GM10266 (cell line): Measurements from ENCODE around the gene HSFX4.

ENCODE experiments used
- DNase-seq: peaks from one replicate; pipeline ENCODE4 v3.0.0; 2012; ENCODE audit errors: extremely low spot score
- TF ChIP-seq, protein P1 (sequence below): IDR thresholded peaks from 2 replicates; pipeline ENCODE4 v1.5.1; 2012; ENCODE audit warnings: mild to moderate bottlenecking, low read depth; ENCODE audit not compliant: control insufficient read depth, insufficient read depth; ENCODE audit errors: missing control alignments

The HSFX4 gene

DNA sequence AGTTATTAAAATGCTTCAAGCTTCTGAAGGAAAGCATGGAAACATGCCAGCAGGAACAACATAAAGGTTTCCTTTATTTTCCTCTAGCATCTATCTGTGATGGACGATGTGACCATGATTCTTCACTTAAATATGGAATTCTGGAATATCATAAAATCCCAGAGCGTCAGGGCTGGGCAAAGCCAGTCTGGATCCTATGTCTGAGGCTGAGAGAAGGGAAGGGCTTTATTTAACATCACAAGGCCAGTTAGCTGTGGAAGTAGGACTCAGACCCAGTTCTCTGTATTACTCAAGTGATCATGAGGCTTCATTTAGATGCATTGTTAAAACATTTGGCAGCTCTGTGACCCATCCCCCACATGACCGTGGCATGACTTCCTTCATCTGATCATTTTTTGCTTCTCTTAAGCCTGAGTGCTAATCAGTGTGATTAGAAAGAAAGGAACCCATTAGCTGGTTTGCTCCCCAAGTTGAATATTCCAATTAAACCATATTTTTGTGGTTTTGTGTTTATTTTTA is 49.8 kb downstream of the HSFX4 start:
- TF ChIP-seq, protein P1, sequence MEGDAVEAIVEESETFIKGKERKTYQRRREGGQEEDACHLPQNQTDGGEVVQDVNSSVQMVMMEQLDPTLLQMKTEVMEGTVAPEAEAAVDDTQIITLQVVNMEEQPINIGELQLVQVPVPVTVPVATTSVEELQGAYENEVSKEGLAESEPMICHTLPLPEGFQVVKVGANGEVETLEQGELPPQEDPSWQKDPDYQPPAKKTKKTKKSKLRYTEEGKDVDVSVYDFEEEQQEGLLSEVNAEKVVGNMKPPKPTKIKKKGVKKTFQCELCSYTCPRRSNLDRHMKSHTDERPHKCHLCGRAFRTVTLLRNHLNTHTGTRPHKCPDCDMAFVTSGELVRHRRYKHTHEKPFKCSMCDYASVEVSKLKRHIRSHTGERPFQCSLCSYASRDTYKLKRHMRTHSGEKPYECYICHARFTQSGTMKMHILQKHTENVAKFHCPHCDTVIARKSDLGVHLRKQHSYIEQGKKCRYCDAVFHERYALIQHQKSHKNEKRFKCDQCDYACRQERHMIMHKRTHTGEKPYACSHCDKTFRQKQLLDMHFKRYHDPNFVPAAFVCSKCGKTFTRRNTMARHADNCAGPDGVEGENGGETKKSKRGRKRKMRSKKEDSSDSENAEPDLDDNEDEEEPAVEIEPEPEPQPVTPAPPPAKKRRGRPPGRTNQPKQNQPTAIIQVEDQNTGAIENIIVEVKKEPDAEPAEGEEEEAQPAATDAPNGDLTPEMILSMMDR: no peak
- DNase-seq: no peak
